Body of pancreas (tissue), 4 donors: ENCODE data around the gene LRRC8B.
"Not testable (repeated sequence)": the region's sequence is repeated elsewhere in the genome, so short reads cannot be mapped to it uniquely, and the experiment has no call there.

ENCODE experiments used
- POLR2A ChIP-seq, 3 donors: fragments of 450-650 bp; IDR thresholded peaks; one replicate each; pipeline ENCODE4 v1.6.1; 2016; ENCODE audit warnings: antibody characterized with exemption in 3 of 3, mild to moderate bottlenecking in 2 of 3
- TF ChIP-seq, protein P1 (sequence below), 7 experiments: fragments of 450-650 bp in 4 of 7; fragments of 200-600 bp in 3 of 7; sonication (generic) in 3 of 7; IDR thresholded peaks; one replicate each; pipeline ENCODE4 v1.5.1; 2016 to 2019; ENCODE audit warnings: antibody characterized with exemption in 7 of 7

GRCh38 chr1:89510061-89510460, 14.6 kb upstream of the LRRC8B start:
- TF ChIP-seq, protein P1, sequence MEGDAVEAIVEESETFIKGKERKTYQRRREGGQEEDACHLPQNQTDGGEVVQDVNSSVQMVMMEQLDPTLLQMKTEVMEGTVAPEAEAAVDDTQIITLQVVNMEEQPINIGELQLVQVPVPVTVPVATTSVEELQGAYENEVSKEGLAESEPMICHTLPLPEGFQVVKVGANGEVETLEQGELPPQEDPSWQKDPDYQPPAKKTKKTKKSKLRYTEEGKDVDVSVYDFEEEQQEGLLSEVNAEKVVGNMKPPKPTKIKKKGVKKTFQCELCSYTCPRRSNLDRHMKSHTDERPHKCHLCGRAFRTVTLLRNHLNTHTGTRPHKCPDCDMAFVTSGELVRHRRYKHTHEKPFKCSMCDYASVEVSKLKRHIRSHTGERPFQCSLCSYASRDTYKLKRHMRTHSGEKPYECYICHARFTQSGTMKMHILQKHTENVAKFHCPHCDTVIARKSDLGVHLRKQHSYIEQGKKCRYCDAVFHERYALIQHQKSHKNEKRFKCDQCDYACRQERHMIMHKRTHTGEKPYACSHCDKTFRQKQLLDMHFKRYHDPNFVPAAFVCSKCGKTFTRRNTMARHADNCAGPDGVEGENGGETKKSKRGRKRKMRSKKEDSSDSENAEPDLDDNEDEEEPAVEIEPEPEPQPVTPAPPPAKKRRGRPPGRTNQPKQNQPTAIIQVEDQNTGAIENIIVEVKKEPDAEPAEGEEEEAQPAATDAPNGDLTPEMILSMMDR (IDR thresholded peaks at IDR 0.05), result not testable (repeated sequence)
- TF ChIP-seq POLR2A (IDR thresholded peaks at IDR 0.05), result not testable (repeated sequence)
